ENCODE results near the gene RGS3. TPM values are rescaled to one million over a fixed set of nuclear protein-coding genes. Genes with fewer than 3 reads are reported as not detected.

RGS3 gene
- total RNA-seq, 4 donors from 2014 or later = 43.9 to 122 (median 72.7) TPM

DNA sequence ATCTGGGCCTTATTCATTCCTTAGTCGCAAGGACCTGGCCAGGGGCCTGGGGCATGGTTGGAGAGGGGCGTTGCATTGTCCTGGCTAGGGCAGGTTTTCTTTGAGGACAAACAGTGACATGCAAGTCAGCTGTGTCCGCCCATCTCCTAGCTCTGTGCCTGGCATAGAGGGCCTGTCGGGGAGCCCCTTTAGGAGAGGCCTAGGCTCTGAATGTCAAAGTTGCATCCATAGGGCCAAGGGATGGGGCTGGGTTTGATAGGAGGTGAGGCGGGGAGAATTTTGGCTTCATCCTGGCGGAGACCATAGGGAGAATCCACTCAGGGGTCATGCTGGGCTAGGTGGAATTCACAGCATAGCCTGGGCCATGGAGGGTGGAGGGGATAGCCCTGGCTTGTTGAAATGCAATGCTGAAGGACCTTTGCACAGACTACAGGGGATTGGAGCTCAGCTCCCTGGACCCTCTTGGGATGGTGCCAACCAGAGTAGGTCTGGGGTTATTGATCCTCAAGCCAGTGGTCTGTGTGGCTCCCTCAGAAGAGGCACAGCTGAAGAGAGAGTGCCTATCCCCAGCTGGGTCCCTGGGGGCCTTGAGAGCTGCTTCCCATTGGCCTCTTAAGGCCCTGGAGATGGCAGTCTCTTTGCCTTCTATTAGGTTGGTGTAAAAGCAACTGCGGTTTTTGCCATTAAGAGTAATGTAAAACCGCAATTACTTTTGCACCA, 104.0 kb downstream of the RGS3 start:
- no peaks in the 10 kb centered on the region for H3K27me3 ChIP-seq
- WGBS, 2 donors (ENCODE audit: low coverage in 1 of 2) = 100% methylated on average over 1 to 4 of the region's 8 CpGs
- H3K27ac ChIP-seq = peak overlapping the region in 2 of 4 donors; percentile 87 to 90
- no peaks in the 10 kb centered on the region for H3K9me3 ChIP-seq
- TF ChIP-seq POLR2AphosphoS5 (IDR thresholded peaks at IDR 0.05) (no peak), EP300 (IDR thresholded peaks at IDR 0.05) (no peak), POLR2A (IDR thresholded peaks at IDR 0.05) (no peak)
- TF ChIP-seq, protein P1, sequence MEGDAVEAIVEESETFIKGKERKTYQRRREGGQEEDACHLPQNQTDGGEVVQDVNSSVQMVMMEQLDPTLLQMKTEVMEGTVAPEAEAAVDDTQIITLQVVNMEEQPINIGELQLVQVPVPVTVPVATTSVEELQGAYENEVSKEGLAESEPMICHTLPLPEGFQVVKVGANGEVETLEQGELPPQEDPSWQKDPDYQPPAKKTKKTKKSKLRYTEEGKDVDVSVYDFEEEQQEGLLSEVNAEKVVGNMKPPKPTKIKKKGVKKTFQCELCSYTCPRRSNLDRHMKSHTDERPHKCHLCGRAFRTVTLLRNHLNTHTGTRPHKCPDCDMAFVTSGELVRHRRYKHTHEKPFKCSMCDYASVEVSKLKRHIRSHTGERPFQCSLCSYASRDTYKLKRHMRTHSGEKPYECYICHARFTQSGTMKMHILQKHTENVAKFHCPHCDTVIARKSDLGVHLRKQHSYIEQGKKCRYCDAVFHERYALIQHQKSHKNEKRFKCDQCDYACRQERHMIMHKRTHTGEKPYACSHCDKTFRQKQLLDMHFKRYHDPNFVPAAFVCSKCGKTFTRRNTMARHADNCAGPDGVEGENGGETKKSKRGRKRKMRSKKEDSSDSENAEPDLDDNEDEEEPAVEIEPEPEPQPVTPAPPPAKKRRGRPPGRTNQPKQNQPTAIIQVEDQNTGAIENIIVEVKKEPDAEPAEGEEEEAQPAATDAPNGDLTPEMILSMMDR (IDR thresholded peaks at IDR 0.05) = no peak
- no peak overlapping the region for H3K4me3 ChIP-seq
- H3K36me3 ChIP-seq = no peaks in the 10 kb centered on the region
- H3K4me1 ChIP-seq = peaks cover 0 to 89% (median 26%) of the 10 kb centered on the region in 3 donors
- ATAC-seq = no peak

- no peaks in the 10 kb centered on the region for H3K36me3 ChIP-seq
- peaks cover 0 to 87% (median 23%) of the 10 kb centered on the region in 3 donors for H3K4me1 ChIP-seq
- H3K4me3 ChIP-seq = no peak overlapping the region
- ATAC-seq = no peak
- H3K27me3 ChIP-seq = no peaks in the 10 kb centered on the region
- TF ChIP-seq EP300 (IDR thresholded peaks at IDR 0.05) (no peak), POLR2A (IDR thresholded peaks at IDR 0.05) (no peak), POLR2AphosphoS5 (IDR thresholded peaks at IDR 0.05) (no peak)
- TF ChIP-seq, protein P1 (IDR thresholded peaks at IDR 0.05) = no peak
- WGBS, 2 donors (ENCODE audit: low coverage in 1 of 2) = 83 to 87% methylated on average over 1 to 5 of the region's 5 CpGs
- no peak overlapping the region for H3K27ac ChIP-seq
- H3K9me3 ChIP-seq = no peaks in the 10 kb centered on the region
Measured at GRCh38 chr9:113568081-113568435, 104.5 kb downstream of the RGS3 start.

- no peaks in the 10 kb centered on the region for H3K9me3 ChIP-seq
- ATAC-seq = no peak
- no peak overlapping the region for H3K27ac ChIP-seq
- H3K4me3 ChIP-seq = no peak overlapping the region
- no peak for TF ChIP-seq POLR2AphosphoS5 (IDR thresholded peaks at IDR 0.05)
- TF ChIP-seq EP300 (IDR thresholded peaks at IDR 0.05) = no peak
- no peaks in the 10 kb centered on the region for H3K27me3 ChIP-seq
- 100% methylated on average over 2 of the region's 11 CpGs; no CpG with 5 or more reads in 1 of the 2 donors for WGBS, 2 donors (ENCODE audit: low coverage in 1 of 2)
- peaks cover 0 to 87% (median 19%) of the 10 kb centered on the region in 3 donors for H3K4me1 ChIP-seq
- H3K36me3 ChIP-seq = no peaks in the 10 kb centered on the region
Measured at GRCh38 chr9:113568571-113569321, 105.2 kb downstream of the RGS3 start.

DNA sequence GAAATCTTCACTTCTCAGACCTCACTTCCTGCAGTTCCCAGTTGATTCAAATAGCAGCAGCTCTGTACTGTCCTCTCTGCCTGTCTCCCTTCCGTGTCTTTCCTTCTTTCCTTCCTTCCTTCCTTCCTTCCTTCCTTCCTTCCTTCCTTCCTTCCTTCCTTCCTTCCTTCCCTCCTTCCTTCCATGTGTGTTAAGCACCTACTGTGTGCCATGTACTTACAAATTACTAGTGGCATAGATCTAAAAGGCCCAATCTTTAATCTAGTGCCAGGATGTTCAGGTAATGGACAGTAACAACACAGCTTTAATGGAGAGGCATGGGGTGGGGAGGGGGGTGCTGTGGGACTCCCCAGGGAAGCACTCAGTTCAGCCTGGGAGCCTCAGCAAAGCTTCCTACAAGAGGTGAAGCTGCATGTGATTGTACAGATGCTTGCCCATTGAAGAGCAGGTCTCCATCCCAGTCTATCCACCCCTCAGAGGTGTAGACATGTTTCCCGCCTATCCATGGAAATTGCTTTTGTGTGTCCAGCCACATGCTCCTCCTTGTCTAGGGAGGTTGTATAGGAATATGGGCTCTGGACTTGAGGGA, 106.0 kb downstream of the RGS3 start:
- no peaks in the 10 kb centered on the region for H3K9me3 ChIP-seq
- TF ChIP-seq POLR2A (IDR thresholded peaks at IDR 0.05) (no peak), EP300 (IDR thresholded peaks at IDR 0.05) (no peak), POLR2AphosphoS5 (IDR thresholded peaks at IDR 0.05) (no peak)
- TF ChIP-seq, protein P1 (IDR thresholded peaks at IDR 0.05) = no peak
- no peak for ATAC-seq
- H3K4me1 ChIP-seq = peaks cover 0 to 87% (median 19%) of the 10 kb centered on the region in 3 donors
- no peak overlapping the region for H3K27ac ChIP-seq
- H3K27me3 ChIP-seq = no peaks in the 10 kb centered on the region
- WGBS, 2 donors (ENCODE audit: low coverage in 1 of 2) = 77 to 93% methylated on average over 2 of the region's 2 CpGs
- no peaks in the 10 kb centered on the region for H3K36me3 ChIP-seq
- H3K4me3 ChIP-seq = no peak overlapping the region

DNA sequence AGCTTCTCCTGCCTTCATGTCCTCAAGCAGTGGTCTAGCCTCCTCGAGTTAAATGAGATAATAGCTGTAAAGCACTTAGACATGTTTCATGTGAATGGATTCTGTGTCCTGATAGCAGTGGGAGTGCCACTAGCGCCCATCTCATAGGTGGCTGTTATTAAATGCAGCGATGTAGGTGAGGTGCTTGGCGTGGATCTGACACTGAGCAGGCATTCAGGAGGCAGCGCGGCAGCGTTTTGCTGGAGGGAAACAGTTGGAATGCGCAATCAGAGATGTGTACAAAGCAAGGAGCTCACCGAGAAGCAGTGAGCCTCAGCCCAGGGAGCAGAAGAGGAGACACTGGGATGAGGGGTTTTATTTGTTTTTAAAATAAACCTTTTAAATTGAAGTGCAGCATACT, 106.6 kb downstream of the RGS3 start:
- peaks cover 0 to 87% (median 14%) of the 10 kb centered on the region in 3 donors for H3K4me1 ChIP-seq
- H3K27ac ChIP-seq = no peak overlapping the region
- 62 to 98% methylated on average over 4 to 7 of the region's 9 CpGs for WGBS, 2 donors (ENCODE audit: low coverage in 1 of 2)

More for the DNA sequence above, 106.6 kb downstream of the RGS3 start:
- TF ChIP-seq EP300 (IDR thresholded peaks at IDR 0.05) (no peak), POLR2AphosphoS5 (IDR thresholded peaks at IDR 0.05) (no peak), POLR2A (IDR thresholded peaks at IDR 0.05) (no peak)
- TF ChIP-seq, protein P1 (IDR thresholded peaks at IDR 0.05) = no peak
- no peak for ATAC-seq
- no peaks in the 10 kb centered on the region for H3K27me3 ChIP-seq
- H3K4me3 ChIP-seq = no peak overlapping the region
- no peaks in the 10 kb centered on the region for H3K9me3 ChIP-seq
- no peaks in the 10 kb centered on the region for H3K36me3 ChIP-seq

All from gastroesophageal sphincter (tissue), 4 donors.